Measurements from ENCODE around the gene RTP5.

RTP5 gene

GRCh38 chr2:241858206-241859016 is 11.1 kb upstream of the RTP5 start, which contains the start of gene PDCD1:
TSS of gene PDCD1 (minus strand) at chr2:241858894. CDS start at chr2:241858838, 56 bp downstream.
- peak; percentile 66 for DNase-seq

GRCh38 chr2:241859017-241859435 is 10.5 kb upstream of the RTP5 start:
- DNase-seq: no peak

GRCh38 chr2:241859436-241860183 is 9.9 kb upstream of the RTP5 start:
- peak; percentile 74 for DNase-seq

GRCh38 chr2:241860184-241861078 is 9.1 kb upstream of the RTP5 start:
- DNase-seq: no peak

GRCh38 chr2:241861264-241861663 is 8.3 kb upstream of the RTP5 start:
- DNase-seq: no peak

GRCh38 chr2:241862093-241862492 is 7.4 kb upstream of the RTP5 start:
- DNase-seq: no peak

- DNase-seq: no peak
Measured at GRCh38 chr2:241862775-241863535, 6.6 kb upstream of the RTP5 start.

GRCh38 chr2:241863536-241863954 is 6.0 kb upstream of the RTP5 start:
- DNase-seq: peak; percentile 68

GRCh38 chr2:241864168-241864849 is 5.2 kb upstream of the RTP5 start:
- no peak for DNase-seq

GRCh38 chr2:241864850-241865213 is 4.7 kb upstream of the RTP5 start:
- no peak for DNase-seq

GRCh38 chr2:241865416-241865956 is 4.0 kb upstream of the RTP5 start:
- no peak for DNase-seq

- DNase-seq: no peak
Measured at GRCh38 chr2:241865957-241866789, 3.4 kb upstream of the RTP5 start.

- DNase-seq: no peak
Measured at GRCh38 chr2:241866790-241867645, 2.5 kb upstream of the RTP5 start.

GRCh38 chr2:241867776-241868420 is 1.6 kb upstream of the RTP5 start:
- DNase-seq: peak; percentile 64

- no peak for DNase-seq
Measured at GRCh38 chr2:241868661-241869081, 858 bp upstream of the RTP5 start.

GRCh38 chr2:241870081-241870541 is 582 bp downstream of the RTP5 start:
- no peak for DNase-seq

GRCh38 chr2:241870611-241871537 is 1.3 kb downstream of the RTP5 start:
- no peak for DNase-seq

Measured in activated T-cell treated with anti-CD3 and anti-CD28 coated beads, Interleukin-2, amount 50 U/mL, for 1 hour (primary cell).